Left kidney (tissue), 2 donors: Measurements from ENCODE around the gene ETNPPL. TPM values are rescaled to one million over a fixed set of nuclear protein-coding genes. Genes with fewer than 3 reads are reported as not detected.
"Not testable (repeated sequence)": the region's sequence is repeated elsewhere in the genome, so short reads cannot be mapped to it uniquely, and the experiment has no call there.

ENCODE experiments used
- DNase-seq: peaks from one replicate; pipeline ENCODE4 v3.0.0-alpha.2; 2013
- polyA plus RNA-seq: library from polyadenylated mRNA; unstranded; fragments of 120-200 nt; gene quantifications from one replicate; pipeline ENCODE4 v1.2.1, GENCODE V29; 2013; ENCODE audit not compliant: insufficient read length

ETNPPL gene
- polyA plus RNA-seq, 1 donor, result 0.53 TPM

DNA sequence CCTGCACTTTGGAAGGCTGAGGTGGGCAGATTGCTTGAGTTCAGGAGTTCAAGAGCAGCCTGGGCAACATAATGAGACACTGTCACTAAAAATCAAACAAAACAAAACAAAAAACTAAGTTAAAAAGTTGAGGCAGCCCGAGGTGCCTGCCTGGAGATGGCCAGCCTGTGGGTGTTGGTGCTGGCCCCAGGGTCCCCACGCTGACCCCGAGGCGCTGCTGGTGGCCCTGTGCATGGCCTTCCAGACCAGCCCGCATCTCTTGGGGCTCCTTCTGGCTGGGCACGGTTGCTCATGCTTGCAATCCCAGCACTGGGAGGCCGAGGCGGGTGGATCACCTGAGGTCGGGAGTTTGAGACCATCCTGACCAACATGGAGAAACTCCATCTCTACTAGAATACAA lies 4.4 kb downstream of the ETNPPL start:
- DNase-seq, result no peak

DNA sequence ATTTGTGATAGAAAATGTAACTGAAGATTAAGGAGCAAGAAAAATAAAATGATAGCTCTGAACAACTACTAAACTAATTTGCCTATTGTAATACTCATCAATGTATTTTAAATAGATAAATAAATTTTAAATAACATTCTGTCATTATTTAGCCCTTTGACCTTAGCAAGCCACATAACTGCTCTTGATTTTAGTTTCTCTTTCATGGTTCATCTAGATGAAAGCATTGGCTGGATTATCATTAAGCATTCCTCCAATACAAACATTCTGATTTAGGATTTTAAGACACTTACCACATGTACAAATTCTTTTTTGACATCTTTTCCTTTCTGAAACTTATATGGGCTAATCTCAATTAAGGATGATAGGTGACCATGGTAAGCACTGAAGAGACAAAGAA lies 8.5 kb downstream of the ETNPPL start:
- DNase-seq, result no peak

- DNase-seq, result no peak
These were observed 11.5 kb downstream of the ETNPPL start for GRCh38 chr4:108751321-108751720.

- DNase-seq, result no peak
These were observed 13.7 kb downstream of the ETNPPL start for GRCh38 chr4:108749119-108749518.

DNA sequence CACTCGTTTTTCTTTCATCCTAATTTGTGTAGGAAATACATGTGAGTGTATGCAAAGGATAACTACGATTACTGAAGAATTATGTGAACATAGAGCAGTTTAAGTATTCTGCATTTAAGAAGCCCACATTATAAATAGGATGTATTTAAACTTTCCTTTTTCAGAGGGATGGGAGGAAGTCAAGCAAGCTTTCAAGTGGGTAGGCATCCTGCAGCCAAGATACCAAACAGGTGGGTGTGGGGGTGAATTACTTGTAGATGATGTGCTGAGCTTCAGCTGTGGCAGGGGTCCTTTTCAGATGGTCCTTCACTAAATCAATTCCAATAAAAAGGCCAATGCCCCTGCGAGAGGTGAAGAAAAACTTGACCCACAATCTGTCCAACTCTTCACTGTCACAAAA lies 16.3 kb downstream of the ETNPPL start:
- DNase-seq, result no peak

GRCh38 chr4:108744307-108744706 lies 18.5 kb downstream of the ETNPPL start:
- no peak for DNase-seq

DNA sequence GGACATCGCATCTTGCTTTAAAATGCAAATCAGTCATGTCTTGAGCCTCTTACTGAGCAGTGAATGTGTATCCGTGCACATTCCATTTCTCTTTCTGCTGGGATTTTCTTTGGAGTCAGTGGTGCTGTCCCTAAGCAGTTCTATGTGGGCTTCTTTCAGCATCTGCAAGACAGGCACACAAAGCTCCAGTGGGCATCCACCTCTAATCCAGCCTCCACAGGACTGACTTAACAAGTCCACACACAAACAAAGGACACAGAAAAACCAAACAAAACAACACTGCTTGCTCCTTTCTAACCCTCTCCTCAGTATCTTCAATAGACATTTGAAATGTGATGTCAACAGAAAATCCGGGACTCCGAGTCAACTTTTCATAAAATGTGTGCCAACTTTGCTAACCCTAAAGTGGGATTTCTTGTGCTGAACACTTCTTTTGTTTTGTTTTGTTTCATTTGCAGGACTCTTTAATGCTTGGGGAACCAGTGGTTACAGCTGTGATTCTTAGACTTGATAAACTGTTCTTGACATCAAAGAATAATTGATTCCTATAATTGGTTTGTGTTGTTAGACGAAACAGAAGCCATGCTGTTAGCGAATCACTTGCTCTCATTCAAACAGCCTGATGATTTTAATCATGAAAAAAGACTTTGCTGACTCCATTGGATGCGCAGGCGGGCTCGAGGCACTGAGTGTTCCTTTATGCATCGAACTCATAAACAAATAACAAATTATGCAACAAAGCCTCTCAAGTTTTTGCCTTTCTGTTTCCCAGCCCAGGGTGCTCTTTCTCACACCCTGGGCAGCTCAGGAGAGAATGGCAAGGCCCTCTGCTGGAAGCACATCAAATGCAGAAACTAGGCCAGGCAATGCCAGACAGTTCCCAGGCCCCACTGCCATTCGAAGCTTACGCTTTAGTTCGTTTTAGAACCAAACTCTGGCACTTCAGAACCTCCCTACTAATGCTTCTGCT lies 20.1 kb downstream of the ETNPPL start:
- no peak for DNase-seq

DNA sequence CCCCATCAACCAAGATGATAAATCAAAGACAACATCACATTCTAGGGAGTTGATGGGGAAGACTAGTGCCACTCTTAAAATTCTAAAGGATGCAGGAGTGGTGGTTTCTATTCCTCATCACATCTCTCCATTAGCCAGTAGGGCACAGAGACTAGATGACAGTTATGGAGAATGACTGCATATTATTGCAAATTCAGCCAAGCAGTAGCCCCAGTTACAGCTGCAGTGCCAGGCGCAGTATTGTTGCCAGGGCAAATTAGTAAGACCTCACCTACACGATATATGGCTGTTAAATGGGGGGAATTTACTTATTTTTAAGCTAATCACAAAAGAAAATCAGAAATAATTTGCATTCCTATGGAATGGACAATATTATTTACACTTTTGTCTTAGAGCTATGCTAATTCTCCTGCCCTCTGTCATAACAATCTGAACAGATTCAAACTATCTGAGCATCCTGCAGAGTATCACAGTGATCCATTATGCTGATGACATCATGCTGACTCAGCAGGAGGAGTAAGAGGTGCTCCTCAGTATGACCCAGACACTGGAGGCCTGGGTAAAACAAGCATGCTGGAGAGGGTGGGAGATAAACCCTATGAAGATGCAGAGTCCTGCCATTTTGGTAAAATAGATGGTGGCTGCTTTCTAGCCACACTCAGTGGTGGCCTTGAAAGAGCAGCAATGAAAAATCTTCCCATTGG lies 24.7 kb downstream of the ETNPPL start:
- DNase-seq, result no peak

GRCh38 chr4:108731006-108731405 lies 31.8 kb downstream of the ETNPPL start:
- DNase-seq, result no peak

GRCh38 chr4:108730579-108730978 lies 32.3 kb downstream of the ETNPPL start:
- no peak for DNase-seq

GRCh38 chr4:108729731-108730130 lies 33.1 kb downstream of the ETNPPL start:
- DNase-seq, result no peak

- no peak for DNase-seq
These were observed 37.4 kb downstream of the ETNPPL start for GRCh38 chr4:108725457-108725856.

DNA sequence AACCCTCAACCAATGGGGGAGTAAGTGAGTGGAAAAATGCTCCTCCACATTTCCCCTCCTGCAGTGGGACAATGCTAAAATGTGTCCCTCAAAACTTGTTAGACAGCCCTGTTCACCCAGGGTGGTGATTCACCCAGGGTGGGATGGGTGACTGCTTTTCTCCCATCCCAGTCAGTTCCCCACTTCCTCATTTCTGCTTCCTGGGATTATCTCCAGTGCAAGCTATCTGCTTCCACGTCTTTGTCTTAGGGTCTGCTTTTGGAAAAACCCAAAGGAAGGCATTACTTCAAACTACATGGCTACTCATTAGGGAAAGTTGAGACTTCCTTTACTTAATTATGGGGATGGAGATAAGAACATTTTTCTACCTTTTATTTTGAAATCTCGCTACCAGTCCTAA lies 45.5 kb downstream of the ETNPPL start:
- DNase-seq, result no peak

DNA sequence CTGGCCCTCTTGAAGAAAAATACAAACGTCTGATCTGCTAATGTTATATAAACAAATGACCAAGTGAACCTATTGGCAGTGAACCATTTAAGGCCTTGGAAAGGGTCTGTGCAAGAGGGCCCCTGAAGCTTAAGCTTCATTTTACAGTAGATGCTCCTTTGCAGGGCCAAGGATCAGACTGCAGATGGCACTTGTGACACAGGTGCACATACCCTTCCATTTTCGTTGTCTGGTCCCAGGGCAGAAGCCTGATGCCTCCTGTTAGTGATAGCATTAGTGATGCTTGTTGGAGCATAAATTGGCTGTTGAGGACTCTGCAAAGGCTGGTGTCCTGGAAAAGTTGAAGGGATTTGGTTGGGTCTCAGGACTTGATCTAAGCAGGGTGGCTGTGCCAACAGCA lies 46.5 kb downstream of the ETNPPL start:
- no peak for DNase-seq

DNA sequence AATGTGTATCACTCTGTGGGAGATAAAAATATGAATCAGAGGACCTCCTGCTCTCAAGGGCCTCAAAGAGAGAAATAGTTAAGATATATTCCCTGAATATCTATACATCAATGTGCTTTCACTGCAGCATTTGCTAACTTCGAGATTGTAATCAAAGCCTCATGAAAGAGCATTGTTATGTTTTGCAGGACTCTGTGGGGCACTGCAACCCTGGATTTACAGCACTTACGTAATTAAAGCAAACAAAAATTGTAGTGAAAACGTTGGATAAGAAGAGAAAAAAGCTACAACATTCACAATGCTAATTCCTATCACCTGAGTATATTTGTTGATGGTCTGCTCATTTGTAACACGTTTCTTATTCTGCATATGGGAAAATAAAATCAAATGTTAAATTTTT lies 48.0 kb downstream of the ETNPPL start:
- DNase-seq, result no peak

DNA sequence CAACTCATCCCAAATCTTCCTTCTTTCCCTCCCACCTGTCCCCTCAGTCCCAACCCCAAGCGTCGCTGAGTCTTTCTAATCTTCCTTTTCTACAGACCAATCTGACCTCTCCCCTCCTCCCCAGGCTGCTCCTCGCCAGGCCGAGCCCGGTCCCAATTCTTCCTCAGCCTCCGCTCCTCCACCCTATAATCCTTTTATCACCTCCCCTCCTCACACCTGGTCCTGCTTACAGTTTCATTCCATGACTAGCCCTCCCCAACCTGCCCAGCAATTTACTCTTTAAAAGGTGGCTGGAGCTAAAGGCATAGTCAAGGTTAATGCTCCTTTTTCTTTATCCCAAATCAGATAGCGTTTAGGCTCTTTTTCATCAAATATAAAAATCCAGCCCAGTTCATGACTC lies 52.3 kb downstream of the ETNPPL start:
- DNase-seq, result not testable (repeated sequence)

- DNase-seq, result no peak
These were observed 53.1 kb downstream of the ETNPPL start for GRCh38 chr4:108709722-108710121.

DNA sequence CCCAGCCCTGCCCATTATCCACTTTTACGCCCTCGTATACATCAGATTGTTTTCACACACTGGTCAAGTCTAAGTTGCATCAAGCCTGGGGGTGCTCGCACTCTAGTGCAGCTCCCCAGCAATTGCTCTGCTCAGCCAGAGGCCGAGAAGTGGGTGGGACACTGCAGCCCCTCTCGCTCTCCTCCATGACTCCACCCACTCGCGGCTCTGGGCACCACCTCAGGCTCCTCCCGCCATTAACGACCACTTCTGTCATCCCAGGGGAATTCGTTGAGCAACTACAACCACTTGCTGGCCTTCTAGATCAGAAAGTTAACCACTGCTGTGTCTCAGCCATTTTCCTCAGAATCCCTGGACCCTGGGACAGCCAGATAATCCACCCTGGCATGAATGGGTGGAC lies 53.6 kb downstream of the ETNPPL start:
- DNase-seq, result no peak

DNA sequence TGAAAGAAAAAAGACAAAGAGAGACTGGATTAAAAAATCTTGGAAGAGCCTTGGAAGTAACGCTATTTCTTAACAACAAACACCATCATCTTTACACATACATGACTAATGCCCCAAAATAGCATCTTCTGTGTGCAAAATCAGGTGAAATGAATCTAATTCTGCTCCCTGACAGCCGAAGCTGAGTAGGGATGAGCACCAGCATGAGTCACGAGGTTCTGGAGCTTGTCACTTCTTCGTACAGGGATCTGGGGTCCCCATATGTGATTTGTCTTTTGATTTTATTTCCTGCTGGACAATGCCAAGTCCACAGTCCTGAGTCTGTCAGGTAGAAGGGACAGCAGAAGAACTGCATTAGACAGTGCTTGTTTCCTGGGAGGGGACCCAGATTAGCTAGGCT lies 56.6 kb downstream of the ETNPPL start:
- DNase-seq, result no peak

- DNase-seq, result no peak
These were observed 58.9 kb downstream of the ETNPPL start for GRCh38 chr4:108703966-108704365.

- no peak for DNase-seq
These were observed 59.5 kb downstream of the ETNPPL start for GRCh38 chr4:108703370-108703769.

- DNase-seq, result no peak
These were observed 59.9 kb downstream of the ETNPPL start for GRCh38 chr4:108702960-108703359.

GRCh38 chr4:108700081-108700757 lies 62.6 kb downstream of the ETNPPL start:
- no peak for DNase-seq
